Stimulated activated CD4-positive, alpha-beta T cell treated with anti-CD3 and anti-CD28 coated beads, TNF-alpha, amount 100 ng/mL, for 24 hours (primary cell): ENCODE results near the gene RDH12.

Experiments
- DNase-seq, 3 experiments: peaks; one replicate each; pipeline ENCODE4 v3.0.0-alpha.2; 2020; ENCODE audit warnings: low read depth in 3 of 3

RDH12 gene

GRCh38 chr14:67748312-67748711 lies 46.6 kb downstream of the RDH12 start:
- DNase-seq: no peak

- no peak for DNase-seq
Measured at GRCh38 chr14:67749341-67750084, 47.8 kb downstream of the RDH12 start.

GRCh38 chr14:67756496-67756895 lies 54.8 kb downstream of the RDH12 start:
- no peak for DNase-seq

- no peak for DNase-seq
Measured at GRCh38 chr14:67757175-67757574, 55.5 kb downstream of the RDH12 start.

- DNase-seq: no peak
Measured at GRCh38 chr14:67759916-67760315, 58.2 kb downstream of the RDH12 start.

GRCh38 chr14:67762051-67762450 lies 60.4 kb downstream of the RDH12 start:
- DNase-seq: no peak

- DNase-seq: no peak
Measured at GRCh38 chr14:67763158-67763822, 61.6 kb downstream of the RDH12 start.

- no peak for DNase-seq
Measured at GRCh38 chr14:67764496-67764895, 62.8 kb downstream of the RDH12 start.

GRCh38 chr14:67765192-67765834 lies 63.6 kb downstream of the RDH12 start:
- no peak for DNase-seq

- DNase-seq: no peak
Measured at GRCh38 chr14:67766035-67766680, 64.5 kb downstream of the RDH12 start.

- no peak for DNase-seq
Measured at GRCh38 chr14:67768219-67768618, 66.5 kb downstream of the RDH12 start.

- DNase-seq: no peak
Measured at GRCh38 chr14:67773844-67774377, 72.2 kb downstream of the RDH12 start.

GRCh38 chr14:67776653-67777322 lies 75.1 kb downstream of the RDH12 start:
- no peak for DNase-seq

GRCh38 chr14:67778792-67779191 lies 77.1 kb downstream of the RDH12 start:
- DNase-seq: no peak

- DNase-seq: no peak
Measured at GRCh38 chr14:67782090-67782489, 80.4 kb downstream of the RDH12 start.
